ENCODE results near the gene NR4A1.

GRCh38 chr12:52007158-52007921 lies 43.9 kb upstream of the NR4A1 start:
- TF ChIP-seq CTCF (tag by site-specific recombination; IDR thresholded peaks at IDR 0.05) (no peak), ZNF549 (tag by site-specific recombination; IDR thresholded peaks at IDR 0.05) (no peak), ZNF777 (tag by site-specific recombination; IDR thresholded peaks at IDR 0.05; ENCODE audit: borderline replicate concordance) (no peak), ZNF558 (tag by site-specific recombination; IDR thresholded peaks at IDR 0.05) (no peak), ZNF792 (tag by site-specific recombination; IDR thresholded peaks at IDR 0.05) (no peak), ZNF211 (tag by site-specific recombination; IDR thresholded peaks at IDR 0.05; ENCODE audit: low read depth) (no peak)
